GM19025 (cell line): ENCODE results near the gene IFT52.

Experiments used
- ATAC-seq: cut with Tn5 transposase; IDR thresholded peaks from one replicate; pipeline ENCODE4 v1.9.1; 2021; ENCODE audit warnings: mild to moderate bottlenecking, low read depth, moderate library complexity; ENCODE audit not compliant: unreplicated experiment

The IFT52 gene

GRCh38 chr20:43590392-43591303, at the start of gene IFT52:
TSS of gene IFT52 (plus strand) at chr20:43590937. CDS start at chr20:43594699, 3,762 bp downstream.
- ATAC-seq, result peak; percentile 100

GRCh38 chr20:43541214-43541613, 49.5 kb upstream of the IFT52 start:
- ATAC-seq, result no peak

DNA sequence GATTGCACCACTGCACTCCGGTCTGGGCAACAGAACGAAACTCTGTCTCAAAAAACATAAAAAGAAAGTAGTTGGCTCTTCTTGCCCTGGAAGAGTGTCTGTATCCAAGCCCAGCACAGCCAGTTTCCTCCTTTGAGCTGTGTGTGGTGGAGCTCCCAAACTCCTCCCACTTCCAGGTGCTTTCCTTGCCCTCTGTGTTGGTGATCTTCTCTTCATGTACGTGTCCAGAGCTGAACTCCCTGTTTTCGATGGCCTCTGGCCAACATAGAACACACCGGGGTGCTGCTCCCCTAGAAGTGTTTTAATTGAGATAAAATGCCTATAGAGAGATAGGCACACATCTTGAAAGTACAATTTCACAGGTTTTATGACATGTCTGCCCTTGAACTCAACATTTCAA, 48.6 kb upstream of the IFT52 start:
- no peak for ATAC-seq

- no peak for ATAC-seq
These were observed 48.1 kb upstream of the IFT52 start for GRCh38 chr20:43542674-43543073.

DNA sequence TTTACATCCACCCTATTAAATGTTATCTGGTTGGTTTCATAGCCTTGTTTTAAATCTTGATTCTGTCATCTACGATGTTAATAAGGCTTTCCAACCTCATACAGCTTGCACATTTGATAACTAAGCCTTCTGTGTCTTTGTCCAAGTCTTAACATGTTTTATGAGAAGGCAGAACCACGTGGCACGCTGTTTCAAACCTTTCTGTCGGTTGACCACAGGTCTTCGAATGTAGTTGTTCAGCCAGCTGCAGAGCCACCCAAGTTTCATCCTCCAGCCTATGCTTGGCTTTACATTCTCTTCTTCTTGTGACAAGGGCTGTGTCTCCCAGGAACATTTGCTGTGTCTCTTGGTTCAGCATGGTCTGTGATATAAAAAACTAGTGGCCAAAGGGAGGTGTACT, 47.6 kb upstream of the IFT52 start:
- no peak for ATAC-seq

GRCh38 chr20:43544501-43544900, 46.2 kb upstream of the IFT52 start:
- no peak for ATAC-seq

DNA sequence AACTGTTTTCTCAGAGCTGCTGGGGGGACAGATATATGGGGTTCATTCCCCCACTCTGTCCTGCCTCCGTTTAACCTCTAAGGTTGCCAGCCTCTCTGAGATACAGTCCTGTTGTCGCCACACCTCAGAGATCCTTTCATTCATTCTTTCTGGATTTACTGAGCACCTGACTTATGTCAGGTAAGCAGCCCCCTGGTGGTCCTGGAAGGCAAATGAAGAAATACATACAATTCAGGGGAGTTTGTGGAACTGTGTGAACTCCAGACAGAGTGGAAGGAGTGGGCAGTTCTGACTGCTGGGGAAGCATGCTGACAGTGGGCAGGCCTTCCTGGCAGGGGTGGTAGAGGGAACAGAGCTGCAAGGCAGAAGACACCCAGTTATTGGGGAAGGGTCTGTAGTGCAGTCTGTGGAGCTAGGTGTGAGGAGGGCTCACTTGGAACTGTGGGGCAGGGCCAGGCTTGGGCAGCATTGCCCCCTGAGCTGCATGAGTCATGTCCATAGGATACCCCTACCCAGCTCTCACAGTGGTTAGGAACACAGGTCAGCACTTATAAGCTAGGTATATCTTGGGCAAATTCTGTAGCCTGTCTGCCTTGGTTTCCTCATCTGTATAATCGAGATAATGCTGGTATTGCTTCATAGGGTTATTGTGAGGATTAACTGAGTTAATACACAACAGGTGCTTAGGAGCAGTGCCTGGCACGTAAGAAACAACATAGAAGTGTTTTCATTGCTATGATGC, 44.7 kb upstream of the IFT52 start:
- ATAC-seq, result no peak

GRCh38 chr20:43548273-43548880, 42.4 kb upstream of the IFT52 start:
- ATAC-seq, result no peak

DNA sequence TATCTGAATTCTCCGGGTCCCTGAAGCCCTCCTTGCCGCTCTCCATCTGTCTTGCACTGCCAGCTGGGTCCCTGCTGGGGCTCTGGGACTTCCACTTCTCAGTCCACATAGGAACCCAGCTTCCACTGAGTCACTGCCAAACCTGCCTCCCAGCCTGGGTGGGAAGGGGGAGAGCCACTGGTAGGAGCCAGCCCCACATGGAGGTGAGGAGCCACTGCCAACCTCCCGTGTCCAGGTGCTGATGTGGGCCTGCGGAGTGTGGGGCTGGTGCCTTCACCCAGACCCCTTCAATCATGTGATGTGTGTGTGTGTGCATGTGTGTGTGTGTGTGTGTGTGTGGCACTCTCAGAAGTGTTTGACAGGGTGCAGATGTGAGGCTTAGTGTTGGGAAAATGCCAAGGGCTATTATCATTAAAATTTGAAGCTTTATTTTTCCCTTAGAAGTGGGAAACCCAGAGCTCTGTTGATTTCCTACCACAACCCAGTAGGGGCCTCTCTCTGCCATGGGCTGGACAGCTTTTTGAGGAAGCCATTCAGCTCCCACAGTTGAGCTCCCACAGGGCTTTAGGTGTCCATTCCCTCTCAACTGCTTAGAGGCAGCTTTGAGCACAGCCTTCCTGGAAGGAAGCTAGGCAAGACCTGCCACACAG, 41.2 kb upstream of the IFT52 start:
- no peak for ATAC-seq

GRCh38 chr20:43550456-43550855, 40.3 kb upstream of the IFT52 start:
- ATAC-seq, result no peak

DNA sequence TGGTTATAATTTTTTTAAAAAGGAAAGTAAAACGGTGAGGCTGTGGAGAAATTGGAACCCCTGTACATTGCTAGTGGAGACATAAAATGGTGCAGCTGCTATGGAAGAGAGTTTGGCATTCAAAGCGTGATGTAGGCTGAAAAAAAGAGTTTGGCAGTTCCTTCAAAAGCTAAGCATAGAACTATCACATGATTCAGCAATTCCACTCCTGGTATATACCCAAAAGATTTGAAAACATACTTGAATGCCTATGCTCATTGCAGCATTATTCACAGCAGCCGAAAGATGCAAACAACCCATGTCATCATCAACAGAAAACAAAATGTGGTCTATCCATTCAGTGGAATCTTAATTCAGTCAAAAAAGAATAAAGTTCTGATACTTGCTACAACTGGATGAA, 36.4 kb upstream of the IFT52 start:
- no peak for ATAC-seq

DNA sequence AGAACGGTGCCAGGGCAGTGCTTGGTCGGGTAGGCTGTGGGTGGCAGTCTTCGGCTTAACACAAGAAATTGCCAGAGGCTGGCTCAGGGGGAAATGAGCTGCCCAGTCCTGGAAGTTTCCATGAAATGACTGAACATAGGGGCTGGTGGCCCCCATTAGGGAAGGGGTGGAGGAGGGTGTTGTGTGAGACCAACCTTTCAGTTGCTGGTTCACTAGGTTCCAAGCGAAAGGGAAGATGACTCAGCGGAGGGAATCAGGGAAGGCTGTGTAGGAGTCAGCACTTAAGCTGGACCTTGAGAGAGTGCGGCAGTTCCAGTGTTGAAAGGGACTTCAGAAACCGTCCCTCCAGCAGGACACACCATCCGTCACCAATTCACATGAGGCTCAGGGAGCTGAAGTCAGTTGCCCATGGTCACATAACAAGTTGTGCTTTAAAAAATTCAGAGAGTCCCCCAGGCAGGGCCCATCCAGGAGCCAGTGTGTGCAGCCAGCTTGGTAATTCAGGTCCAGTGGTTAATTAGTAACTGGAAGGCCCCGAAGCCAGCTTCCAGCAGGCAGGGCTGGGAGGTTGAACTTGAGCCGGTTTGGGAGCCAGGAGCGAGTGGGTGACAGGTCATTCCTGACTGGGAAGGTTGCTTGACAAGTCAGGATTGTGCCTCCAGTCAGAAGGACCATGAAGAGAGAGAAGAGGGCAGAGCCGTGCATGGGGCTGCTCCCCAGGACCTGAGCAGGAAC, 32.2 kb upstream of the IFT52 start, which contains the start of gene SGK2:
SGK2 (plus strand) TSS at position 616 of the 735 bp plus-strand sequence. CDS start 7,469 bp downstream, outside the sequence.
- no peak for ATAC-seq

GRCh38 chr20:43559147-43559987, 31.4 kb upstream of the IFT52 start:
- ATAC-seq, result no peak

GRCh38 chr20:43560974-43561373, 29.8 kb upstream of the IFT52 start:
- ATAC-seq, result no peak

- no peak for ATAC-seq
These were observed 27.3 kb upstream of the IFT52 start for GRCh38 chr20:43563429-43563828.

DNA sequence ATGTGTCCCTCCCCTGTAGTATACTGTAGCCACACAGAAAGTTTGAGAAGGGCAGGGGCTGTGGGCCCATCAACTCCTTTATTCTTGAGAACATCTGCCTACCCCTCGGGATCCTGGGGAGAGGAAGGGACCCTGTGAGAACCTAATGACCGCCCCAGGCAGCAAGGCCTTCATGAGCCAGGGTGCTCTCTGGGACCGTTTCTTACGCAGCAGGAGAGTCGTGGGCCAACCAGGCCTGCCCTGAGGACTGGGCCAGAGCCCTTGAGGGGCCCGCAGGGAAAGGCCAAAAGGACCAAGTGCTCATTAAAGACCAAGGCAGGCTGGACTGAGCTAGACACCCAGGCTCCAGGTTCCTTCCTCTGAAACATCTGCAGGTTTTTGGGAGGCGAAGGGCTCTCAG, 26.7 kb upstream of the IFT52 start:
- no peak for ATAC-seq

GRCh38 chr20:43564455-43564854, 26.3 kb upstream of the IFT52 start:
- ATAC-seq, result no peak

DNA sequence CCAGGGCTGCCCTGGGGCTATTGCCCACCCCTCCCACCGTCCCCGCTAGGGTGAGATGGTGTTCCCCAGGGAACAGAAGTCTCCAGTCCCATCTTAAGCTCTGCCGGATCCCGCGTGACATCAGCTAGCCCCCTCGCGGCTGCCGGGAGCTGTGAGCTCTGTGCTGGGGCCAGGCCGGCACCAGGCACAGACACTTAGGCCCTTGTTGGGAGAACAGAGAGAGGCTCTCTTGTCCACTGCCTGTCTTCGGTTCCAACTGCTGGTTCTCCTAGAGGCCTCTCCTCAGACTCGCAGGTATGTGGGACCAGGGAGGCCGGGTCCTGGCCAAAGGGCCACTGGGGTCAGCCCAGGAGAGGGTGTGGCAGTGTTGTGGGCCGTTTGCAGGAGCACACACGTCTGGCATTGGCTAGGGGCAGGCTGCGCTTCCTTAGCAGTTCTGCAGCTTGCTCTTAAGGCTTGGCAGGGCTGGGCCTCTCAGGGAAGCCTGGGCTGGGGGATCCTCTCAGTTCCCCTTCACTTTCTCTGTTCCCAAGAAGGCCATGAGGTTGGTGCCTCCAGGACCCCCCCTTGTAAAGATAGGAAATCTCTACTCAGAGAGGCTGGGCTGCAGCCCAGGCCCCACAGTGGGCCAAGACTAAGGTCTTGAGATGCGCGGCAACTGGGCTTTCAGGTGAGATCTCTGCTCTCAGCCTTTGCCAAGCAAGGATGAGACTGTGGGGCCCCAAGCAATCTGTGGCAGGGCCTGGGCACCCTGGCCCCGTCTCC, 25.6 kb upstream of the IFT52 start:
- ATAC-seq, result no peak
